WTC11 (cell line): ENCODE measurements around the gene TRIM17. TPM values are rescaled to one million over a fixed set of nuclear protein-coding genes. Genes with fewer than 3 reads are reported as not detected.

Experiments used
- ATAC-seq: fragments of 200-7000 bp; cut with Tn5 transposase; 2 replicates; pipeline ENCODE4 v1.10.0; 2021; ENCODE audit warnings: mild to moderate bottlenecking, moderate library complexity
- CTCF ChIA-PET: fragments of 300-600 bp; sonication (Branson Sonifier 250); formaldehyde crosslinking; loops from one replicate; lab custom pipeline; 2021; ENCODE audit warnings: antibody characterized with exemption; lab: Charles Lee
- POLR2A ChIA-PET: fragments of 350-600 bp; sonication (Branson Sonifier 250); formaldehyde crosslinking; loops from one replicate; lab custom pipeline; 2021; ENCODE audit warnings: antibody characterized with exemption; lab: Charles Lee
- DNase-seq: peaks from one replicate; pipeline ENCODE4 v3.0.0; 2021; ENCODE audit warnings: low spot score
- H3K27ac Mint-ChIP-seq: 2 replicates; pipeline ENCODE4 v1.8.0; 2021; ENCODE audit warnings: mixed read lengths
- H3K27me3 Mint-ChIP-seq: 2 replicates; pipeline ENCODE4 v1.8.0; 2021; ENCODE audit warnings: low read depth, mild to moderate bottlenecking, moderate library complexity, mixed read lengths
- H3K36me3 Mint-ChIP-seq: 2 replicates; pipeline ENCODE4 v1.8.0; 2021; ENCODE audit warnings: mixed read lengths
- H3K4me1 Mint-ChIP-seq: 2 replicates; pipeline ENCODE4 v1.8.0; 2022; ENCODE audit warnings: mixed read lengths
- H3K4me3 Mint-ChIP-seq: 2 replicates; pipeline ENCODE4 v1.8.0; 2021; ENCODE audit warnings: mild to moderate bottlenecking, moderate library complexity, mixed read lengths
- H3K9me3 Mint-ChIP-seq: 2 replicates; pipeline ENCODE4 v1.8.0; 2021; ENCODE audit warnings: mixed read lengths
- ATF2 ChIP-seq: sonication (generic); formaldehyde crosslinking; IDR thresholded peaks from 2 replicates; pipeline ENCODE4 v1.8.1; 2022; ENCODE audit warnings: low read depth, missing genetic modification reagents, borderline replicate concordance
- ELF4 ChIP-seq: sonication (generic); formaldehyde crosslinking; IDR thresholded peaks from 2 replicates; pipeline ENCODE4 v1.8.1; 2022; ENCODE audit warnings: low read depth, mild to moderate bottlenecking, moderate library complexity, missing genetic modification reagents
- FOXJ3 ChIP-seq: sonication (generic); formaldehyde crosslinking; IDR thresholded peaks from 2 replicates; pipeline ENCODE4 v1.9.0; 2021; ENCODE audit warnings: missing genetic modification reagents, mild to moderate bottlenecking, borderline replicate concordance
- GTF2I ChIP-seq: fragments of 250-450 bp; sonication (Bioruptor Pico); conservative IDR thresholded peaks from 2 replicates; pipeline ENCODE4 v1.4.0; 2021; ENCODE audit warnings: mild to moderate bottlenecking
- NFATC4 ChIP-seq: fragments of 250-450 bp; sonication (Bioruptor Pico); IDR thresholded peaks from 2 replicates; pipeline ENCODE4 v1.9.0; 2021; ENCODE audit warnings: mild to moderate bottlenecking
- SOX15 ChIP-seq: fragments of 250-450 bp; sonication (Bioruptor Pico); IDR thresholded peaks from 2 replicates; pipeline ENCODE4 v1.9.0; 2021; ENCODE audit warnings: mild to moderate bottlenecking
- SP1 ChIP-seq: sonication (generic); formaldehyde crosslinking; conservative IDR thresholded peaks from 2 replicates; pipeline ENCODE4 v1.8.1; 2022; ENCODE audit warnings: missing genetic modification reagents
- TCF7 ChIP-seq: sonication (generic); formaldehyde crosslinking; IDR thresholded peaks from 2 replicates; pipeline ENCODE4 v1.8.0; 2022; ENCODE audit warnings: mild to moderate bottlenecking, low read depth, missing genetic modification reagents, moderate library complexity
- TEAD1 ChIP-seq: sonication (generic); formaldehyde crosslinking; IDR thresholded peaks from 2 replicates; pipeline ENCODE4 v1.8.0; 2022; ENCODE audit warnings: mild to moderate bottlenecking, missing genetic modification reagents
- ZNF138 ChIP-seq: sonication (generic); formaldehyde crosslinking; conservative IDR thresholded peaks from 2 replicates; pipeline ENCODE4 v1.8.1; 2022; ENCODE audit warnings: mild to moderate bottlenecking, moderate library complexity, missing genetic modification reagents
- ZNF263 ChIP-seq: sonication (generic); formaldehyde crosslinking; IDR thresholded peaks from 2 replicates; pipeline ENCODE4 v1.8.1; 2022; ENCODE audit warnings: low read depth, mild to moderate bottlenecking, moderate library complexity, missing genetic modification reagents
- ZNF423 ChIP-seq: fragments of 250-450 bp; sonication (Bioruptor Pico); IDR thresholded peaks from 2 replicates; pipeline ENCODE4 v2.1.2; 2022; ENCODE audit warnings: mild to moderate bottlenecking, moderate library complexity
- ZSCAN18 ChIP-seq: fragments of 250-450 bp; sonication (Bioruptor Pico); IDR thresholded peaks from 2 replicates; pipeline ENCODE4 v2.1.2; 2022; ENCODE audit warnings: mild to moderate bottlenecking, moderate library complexity
- total RNA-seq: library from RNA; stranded (reverse); gene quantifications from 3 replicates; pipeline ENCODE4 v1.2.3, GENCODE V29; 2021
- TF ChIP-seq, protein P1 (sequence below): sonication (generic); formaldehyde crosslinking; IDR thresholded peaks from 2 replicates; pipeline ENCODE4 v1.8.1; 2023; ENCODE audit warnings: mild to moderate bottlenecking, missing genetic modification reagents
- TF ChIP-seq, protein P2 (sequence below): sonication (generic); formaldehyde crosslinking; conservative IDR thresholded peaks from 2 replicates; pipeline ENCODE4 v1.8.1; 2023; ENCODE audit warnings: mild to moderate bottlenecking, low read depth, missing genetic modification reagents, moderate library complexity
- TF ChIP-seq, protein P3 (sequence below): sonication (generic); formaldehyde crosslinking; IDR thresholded peaks from 2 replicates; pipeline ENCODE4 v1.8.1; 2023; ENCODE audit warnings: mild to moderate bottlenecking, moderate library complexity, missing genetic modification reagents
- TF ChIP-seq, protein P4 (sequence below): sonication (generic); formaldehyde crosslinking; IDR thresholded peaks from 2 replicates; pipeline ENCODE4 v1.8.0; 2022; ENCODE audit warnings: missing genetic modification reagents
- TF ChIP-seq, protein P5 (sequence below): sonication (generic); formaldehyde crosslinking; IDR thresholded peaks from 2 replicates; pipeline ENCODE4 v1.8.1; 2023; ENCODE audit warnings: mild to moderate bottlenecking, missing genetic modification reagents, borderline replicate concordance
- TF ChIP-seq, protein P6 (sequence below): fragments of 200-600 bp; IDR thresholded peaks from 2 replicates; pipeline ENCODE4 v1.8.0; 2022; ENCODE audit warnings: antibody characterized with exemption

TRIM17 gene
- total RNA-seq, 1 experiment from 2014 or later: 2.6 TPM

DNA sequence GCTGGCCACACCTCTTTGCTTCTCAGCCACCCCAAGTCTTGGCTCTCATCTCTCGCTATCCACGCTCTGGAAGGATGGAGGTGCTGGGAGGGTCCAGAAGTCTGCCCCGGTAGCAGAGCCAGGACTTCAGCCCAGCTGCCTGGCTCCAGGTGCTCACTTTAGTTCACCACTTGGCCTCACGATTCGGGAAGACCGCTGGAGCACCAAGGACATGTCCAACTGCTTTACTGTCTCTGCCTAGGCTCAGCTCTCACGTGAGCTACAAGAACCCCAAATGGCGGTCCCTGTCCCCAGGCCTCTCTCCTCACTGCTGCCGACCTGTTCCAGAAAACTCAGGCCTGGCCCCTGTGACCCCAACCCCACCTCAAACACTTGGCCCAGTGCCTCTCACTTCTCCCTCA is 13.4 kb downstream of the TRIM17 start:
- DNase-seq: no peak
- TF ChIP-seq ZSCAN18 (CRISPR knock-in tag) (no peak), SOX15 (CRISPR knock-in tag) (no peak), GTF2I (CRISPR knock-in tag) (no peak), TCF7 (CRISPR knock-in tag) (no peak), ELF4 (no peak), FOXJ3 (no peak), ZNF263 (CRISPR knock-in tag) (no peak), TEAD1 (CRISPR knock-in tag) (no peak), NFATC4 (CRISPR knock-in tag) (no peak), ZNF423 (no peak), SP1 (CRISPR knock-in tag) (no peak), ATF2 (CRISPR knock-in tag) (no peak), ZNF138 (CRISPR knock-in tag) (no peak)
- TF ChIP-seq, protein P1, sequence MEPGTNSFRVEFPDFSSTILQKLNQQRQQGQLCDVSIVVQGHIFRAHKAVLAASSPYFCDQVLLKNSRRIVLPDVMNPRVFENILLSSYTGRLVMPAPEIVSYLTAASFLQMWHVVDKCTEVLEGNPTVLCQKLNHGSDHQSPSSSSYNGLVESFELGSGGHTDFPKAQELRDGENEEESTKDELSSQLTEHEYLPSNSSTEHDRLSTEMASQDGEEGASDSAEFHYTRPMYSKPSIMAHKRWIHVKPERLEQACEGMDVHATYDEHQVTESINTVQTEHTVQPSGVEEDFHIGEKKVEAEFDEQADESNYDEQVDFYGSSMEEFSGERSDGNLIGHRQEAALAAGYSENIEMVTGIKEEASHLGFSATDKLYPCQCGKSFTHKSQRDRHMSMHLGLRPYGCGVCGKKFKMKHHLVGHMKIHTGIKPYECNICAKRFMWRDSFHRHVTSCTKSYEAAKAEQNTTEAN (CRISPR knock-in tag): no peak
- TF ChIP-seq, protein P2, sequence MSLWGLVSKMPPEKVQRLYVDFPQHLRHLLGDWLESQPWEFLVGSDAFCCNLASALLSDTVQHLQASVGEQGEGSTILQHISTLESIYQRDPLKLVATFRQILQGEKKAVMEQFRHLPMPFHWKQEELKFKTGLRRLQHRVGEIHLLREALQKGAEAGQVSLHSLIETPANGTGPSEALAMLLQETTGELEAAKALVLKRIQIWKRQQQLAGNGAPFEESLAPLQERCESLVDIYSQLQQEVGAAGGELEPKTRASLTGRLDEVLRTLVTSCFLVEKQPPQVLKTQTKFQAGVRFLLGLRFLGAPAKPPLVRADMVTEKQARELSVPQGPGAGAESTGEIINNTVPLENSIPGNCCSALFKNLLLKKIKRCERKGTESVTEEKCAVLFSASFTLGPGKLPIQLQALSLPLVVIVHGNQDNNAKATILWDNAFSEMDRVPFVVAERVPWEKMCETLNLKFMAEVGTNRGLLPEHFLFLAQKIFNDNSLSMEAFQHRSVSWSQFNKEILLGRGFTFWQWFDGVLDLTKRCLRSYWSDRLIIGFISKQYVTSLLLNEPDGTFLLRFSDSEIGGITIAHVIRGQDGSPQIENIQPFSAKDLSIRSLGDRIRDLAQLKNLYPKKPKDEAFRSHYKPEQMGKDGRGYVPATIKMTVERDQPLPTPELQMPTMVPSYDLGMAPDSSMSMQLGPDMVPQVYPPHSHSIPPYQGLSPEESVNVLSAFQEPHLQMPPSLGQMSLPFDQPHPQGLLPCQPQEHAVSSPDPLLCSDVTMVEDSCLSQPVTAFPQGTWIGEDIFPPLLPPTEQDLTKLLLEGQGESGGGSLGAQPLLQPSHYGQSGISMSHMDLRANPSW (CRISPR knock-in tag): no peak
- TF ChIP-seq, protein P3, sequence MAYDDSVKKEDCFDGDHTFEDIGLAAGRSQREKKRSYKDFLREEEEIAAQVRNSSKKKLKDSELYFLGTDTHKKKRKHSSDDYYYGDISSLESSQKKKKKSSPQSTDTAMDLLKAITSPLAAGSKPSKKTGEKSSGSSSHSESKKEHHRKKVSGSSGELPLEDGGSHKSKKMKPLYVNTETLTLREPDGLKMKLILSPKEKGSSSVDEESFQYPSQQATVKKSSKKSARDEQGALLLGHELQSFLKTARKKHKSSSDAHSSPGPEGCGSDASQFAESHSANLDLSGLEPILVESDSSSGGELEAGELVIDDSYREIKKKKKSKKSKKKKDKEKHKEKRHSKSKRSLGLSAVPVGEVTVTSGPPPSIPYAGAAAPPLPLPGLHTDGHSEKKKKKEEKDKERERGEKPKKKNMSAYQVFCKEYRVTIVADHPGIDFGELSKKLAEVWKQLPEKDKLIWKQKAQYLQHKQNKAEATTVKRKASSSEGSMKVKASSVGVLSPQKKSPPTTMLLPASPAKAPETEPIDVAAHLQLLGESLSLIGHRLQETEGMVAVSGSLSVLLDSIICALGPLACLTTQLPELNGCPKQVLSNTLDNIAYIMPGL (CRISPR knock-in tag): no peak
- TF ChIP-seq, protein P4, sequence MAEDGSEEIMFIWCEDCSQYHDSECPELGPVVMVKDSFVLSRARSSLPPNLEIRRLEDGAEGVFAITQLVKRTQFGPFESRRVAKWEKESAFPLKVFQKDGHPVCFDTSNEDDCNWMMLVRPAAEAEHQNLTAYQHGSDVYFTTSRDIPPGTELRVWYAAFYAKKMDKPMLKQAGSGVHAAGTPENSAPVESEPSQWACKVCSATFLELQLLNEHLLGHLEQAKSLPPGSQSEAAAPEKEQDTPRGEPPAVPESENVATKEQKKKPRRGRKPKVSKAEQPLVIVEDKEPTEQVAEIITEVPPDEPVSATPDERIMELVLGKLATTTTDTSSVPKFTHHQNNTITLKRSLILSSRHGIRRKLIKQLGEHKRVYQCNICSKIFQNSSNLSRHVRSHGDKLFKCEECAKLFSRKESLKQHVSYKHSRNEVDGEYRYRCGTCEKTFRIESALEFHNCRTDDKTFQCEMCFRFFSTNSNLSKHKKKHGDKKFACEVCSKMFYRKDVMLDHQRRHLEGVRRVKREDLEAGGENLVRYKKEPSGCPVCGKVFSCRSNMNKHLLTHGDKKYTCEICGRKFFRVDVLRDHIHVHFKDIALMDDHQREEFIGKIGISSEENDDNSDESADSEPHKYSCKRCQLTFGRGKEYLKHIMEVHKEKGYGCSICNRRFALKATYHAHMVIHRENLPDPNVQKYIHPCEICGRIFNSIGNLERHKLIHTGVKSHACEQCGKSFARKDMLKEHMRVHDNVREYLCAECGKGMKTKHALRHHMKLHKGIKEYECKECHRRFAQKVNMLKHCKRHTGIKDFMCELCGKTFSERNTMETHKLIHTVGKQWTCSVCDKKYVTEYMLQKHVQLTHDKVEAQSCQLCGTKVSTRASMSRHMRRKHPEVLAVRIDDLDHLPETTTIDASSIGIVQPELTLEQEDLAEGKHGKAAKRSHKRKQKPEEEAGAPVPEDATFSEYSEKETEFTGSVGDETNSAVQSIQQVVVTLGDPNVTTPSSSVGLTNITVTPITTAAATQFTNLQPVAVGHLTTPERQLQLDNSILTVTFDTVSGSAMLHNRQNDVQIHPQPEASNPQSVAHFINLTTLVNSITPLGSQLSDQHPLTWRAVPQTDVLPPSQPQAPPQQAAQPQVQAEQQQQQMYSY (CRISPR knock-in tag): no peak
- TF ChIP-seq, protein P5, sequence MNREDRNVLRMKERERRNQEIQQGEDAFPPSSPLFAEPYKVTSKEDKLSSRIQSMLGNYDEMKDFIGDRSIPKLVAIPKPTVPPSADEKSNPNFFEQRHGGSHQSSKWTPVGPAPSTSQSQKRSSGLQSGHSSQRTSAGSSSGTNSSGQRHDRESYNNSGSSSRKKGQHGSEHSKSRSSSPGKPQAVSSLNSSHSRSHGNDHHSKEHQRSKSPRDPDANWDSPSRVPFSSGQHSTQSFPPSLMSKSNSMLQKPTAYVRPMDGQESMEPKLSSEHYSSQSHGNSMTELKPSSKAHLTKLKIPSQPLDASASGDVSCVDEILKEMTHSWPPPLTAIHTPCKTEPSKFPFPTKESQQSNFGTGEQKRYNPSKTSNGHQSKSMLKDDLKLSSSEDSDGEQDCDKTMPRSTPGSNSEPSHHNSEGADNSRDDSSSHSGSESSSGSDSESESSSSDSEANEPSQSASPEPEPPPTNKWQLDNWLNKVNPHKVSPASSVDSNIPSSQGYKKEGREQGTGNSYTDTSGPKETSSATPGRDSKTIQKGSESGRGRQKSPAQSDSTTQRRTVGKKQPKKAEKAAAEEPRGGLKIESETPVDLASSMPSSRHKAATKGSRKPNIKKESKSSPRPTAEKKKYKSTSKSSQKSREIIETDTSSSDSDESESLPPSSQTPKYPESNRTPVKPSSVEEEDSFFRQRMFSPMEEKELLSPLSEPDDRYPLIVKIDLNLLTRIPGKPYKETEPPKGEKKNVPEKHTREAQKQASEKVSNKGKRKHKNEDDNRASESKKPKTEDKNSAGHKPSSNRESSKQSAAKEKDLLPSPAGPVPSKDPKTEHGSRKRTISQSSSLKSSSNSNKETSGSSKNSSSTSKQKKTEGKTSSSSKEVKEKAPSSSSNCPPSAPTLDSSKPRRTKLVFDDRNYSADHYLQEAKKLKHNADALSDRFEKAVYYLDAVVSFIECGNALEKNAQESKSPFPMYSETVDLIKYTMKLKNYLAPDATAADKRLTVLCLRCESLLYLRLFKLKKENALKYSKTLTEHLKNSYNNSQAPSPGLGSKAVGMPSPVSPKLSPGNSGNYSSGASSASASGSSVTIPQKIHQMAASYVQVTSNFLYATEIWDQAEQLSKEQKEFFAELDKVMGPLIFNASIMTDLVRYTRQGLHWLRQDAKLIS (CRISPR knock-in tag): no peak
- TF ChIP-seq, protein P6, sequence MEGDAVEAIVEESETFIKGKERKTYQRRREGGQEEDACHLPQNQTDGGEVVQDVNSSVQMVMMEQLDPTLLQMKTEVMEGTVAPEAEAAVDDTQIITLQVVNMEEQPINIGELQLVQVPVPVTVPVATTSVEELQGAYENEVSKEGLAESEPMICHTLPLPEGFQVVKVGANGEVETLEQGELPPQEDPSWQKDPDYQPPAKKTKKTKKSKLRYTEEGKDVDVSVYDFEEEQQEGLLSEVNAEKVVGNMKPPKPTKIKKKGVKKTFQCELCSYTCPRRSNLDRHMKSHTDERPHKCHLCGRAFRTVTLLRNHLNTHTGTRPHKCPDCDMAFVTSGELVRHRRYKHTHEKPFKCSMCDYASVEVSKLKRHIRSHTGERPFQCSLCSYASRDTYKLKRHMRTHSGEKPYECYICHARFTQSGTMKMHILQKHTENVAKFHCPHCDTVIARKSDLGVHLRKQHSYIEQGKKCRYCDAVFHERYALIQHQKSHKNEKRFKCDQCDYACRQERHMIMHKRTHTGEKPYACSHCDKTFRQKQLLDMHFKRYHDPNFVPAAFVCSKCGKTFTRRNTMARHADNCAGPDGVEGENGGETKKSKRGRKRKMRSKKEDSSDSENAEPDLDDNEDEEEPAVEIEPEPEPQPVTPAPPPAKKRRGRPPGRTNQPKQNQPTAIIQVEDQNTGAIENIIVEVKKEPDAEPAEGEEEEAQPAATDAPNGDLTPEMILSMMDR: no peak
- peaks cover 24% of the 10 kb centered on the region; the same call in 1 of the 2 replicates for H3K36me3 Mint-ChIP-seq
- H3K9me3 Mint-ChIP-seq: no peaks in the 10 kb centered on the region
- peaks cover 22% of the 10 kb centered on the region for H3K4me1 Mint-ChIP-seq
- POLR2A ChIA-PET: no interaction called here
- peak overlapping the region; percentile 20; the same call in 1 of the 2 replicates for H3K27ac Mint-ChIP-seq
- CTCF ChIA-PET: interaction anchor here (0.5 kb wide), 1 partner anchor 69 kb away, joined by 4 read pairs; no protein-coding TSS in a partner anchor
- no peak for ATAC-seq
- no peaks in the 10 kb centered on the region for H3K27me3 Mint-ChIP-seq
- no peak overlapping the region for H3K4me3 Mint-ChIP-seq
